ENCODE data around the gene DNM2.
A peak's percentile ranks its signal among the peaks of the same experiment; 100 is the strongest.
"Not testable (repeated sequence)": the region's sequence is repeated elsewhere in the genome, so short reads cannot be mapped to it uniquely, and the experiment has no call there.

The DNM2 gene

GRCh38 chr19:10717356-10718204, at the start of gene DNM2:
TSS of gene DNM2 (plus strand) at chr19:10718079. CDS start at chr19:10718243, 164 bp downstream.
- peak; percentile 100 for DNase-seq (ENCODE audit: extremely low read depth, low read depth)
- TF ChIP-seq CTCF (IDR thresholded peaks at IDR 0.05; ENCODE audit: low read depth, low read length) = peak; percentile 78

GRCh38 chr19:10669246-10669645, 48.6 kb upstream of the DNM2 start:
- TF ChIP-seq CTCF (IDR thresholded peaks at IDR 0.05; ENCODE audit: low read depth, low read length) = no peak
- DNase-seq (ENCODE audit: extremely low read depth, low read depth) = no peak

- DNase-seq (ENCODE audit: extremely low read depth, low read depth) = no peak
- no peak for TF ChIP-seq CTCF (IDR thresholded peaks at IDR 0.05; ENCODE audit: low read depth, low read length)
Measured at GRCh38 chr19:10670182-10670581, 47.7 kb upstream of the DNM2 start.

- no peak for TF ChIP-seq CTCF (IDR thresholded peaks at IDR 0.05; ENCODE audit: low read depth, low read length)
- no peak for DNase-seq (ENCODE audit: extremely low read depth, low read depth)
Measured at GRCh38 chr19:10670876-10671804, 46.7 kb upstream of the DNM2 start.

GRCh38 chr19:10671922-10672321, 46.0 kb upstream of the DNM2 start:
- not testable (repeated sequence) for DNase-seq (ENCODE audit: extremely low read depth, low read depth)

GRCh38 chr19:10675214-10675613, 42.7 kb upstream of the DNM2 start:
- DNase-seq (ENCODE audit: extremely low read depth, low read depth) = not testable (repeated sequence)

- DNase-seq (ENCODE audit: extremely low read depth, low read depth) = no peak
- no peak for TF ChIP-seq CTCF (IDR thresholded peaks at IDR 0.05; ENCODE audit: low read depth, low read length)
Measured at GRCh38 chr19:10677751-10678150, 40.1 kb upstream of the DNM2 start.

GRCh38 chr19:10678813-10679212, 39.1 kb upstream of the DNM2 start:
- no peak for TF ChIP-seq CTCF (IDR thresholded peaks at IDR 0.05; ENCODE audit: low read depth, low read length)

More at GRCh38 chr19:10678813-10679212, 39.1 kb upstream of the DNM2 start:
- no peak for DNase-seq (ENCODE audit: extremely low read depth, low read depth)
